ENCODE measurements around the gene ADIPOQ.
"Not testable (repeated sequence)": the region's sequence is repeated elsewhere in the genome, so short reads cannot be mapped to it uniquely, and the experiment has no call there.

Gene ADIPOQ

DNA sequence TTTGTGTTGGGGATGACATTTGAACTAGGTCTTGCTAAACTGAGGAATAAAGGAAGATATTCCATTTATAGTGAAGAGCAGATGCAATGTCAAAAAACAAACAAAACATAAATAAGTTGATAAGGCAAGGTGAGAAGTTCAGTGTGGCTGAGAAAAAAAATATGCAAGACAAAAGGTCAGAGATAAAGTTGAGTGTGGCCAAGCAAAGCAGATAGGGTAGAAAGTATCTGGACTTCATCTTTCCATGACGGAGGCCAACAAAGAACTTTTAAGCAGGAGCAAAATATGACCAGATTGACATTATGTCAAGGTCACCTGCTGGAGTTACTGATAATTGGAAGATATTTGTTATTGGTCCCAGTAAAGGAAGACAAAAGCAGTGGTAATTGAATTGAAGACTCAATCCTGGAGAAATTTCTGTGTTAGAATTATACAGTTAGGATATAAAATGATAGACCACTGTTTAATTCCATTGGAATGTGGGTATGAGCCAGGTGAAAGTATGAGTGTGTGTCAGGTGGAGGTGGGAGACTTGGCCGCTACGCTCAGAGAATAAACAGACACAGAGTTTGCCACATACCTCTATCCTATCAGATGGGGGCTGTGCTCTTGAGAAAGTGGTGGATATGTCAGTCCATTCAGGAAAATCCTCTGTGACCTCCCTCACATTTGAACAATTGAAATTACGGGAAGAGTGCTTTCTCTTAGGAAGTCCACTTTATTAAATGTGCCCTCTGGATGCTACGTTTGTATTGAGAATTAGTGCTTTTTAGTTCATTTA is 28.1 kb downstream of the ADIPOQ start:
- Histone ChIP-seq H3K27me3 (ENCODE audit: insufficient read depth, poor library complexity, severe bottlenecking) (no peaks in the 10 kb centered on the region), H3K27ac (replicated peaks) (no peak overlapping the region), H3K4me3 (replicated peaks; ENCODE audit: insufficient read depth, low read length) (no peak overlapping the region)
- TF ChIP-seq SPI1 (IDR thresholded peaks at IDR 0.05; ENCODE audit: borderline replicate concordance, low read depth): no peak
- TF ChIP-seq POLR2AphosphoS5 (IDR thresholded peaks at IDR 0.05; ENCODE audit: low read depth): no peak
- TF ChIP-seq GABPA (IDR thresholded peaks at IDR 0.05; ENCODE audit: low read depth): no peak
- TF ChIP-seq, protein P1, sequence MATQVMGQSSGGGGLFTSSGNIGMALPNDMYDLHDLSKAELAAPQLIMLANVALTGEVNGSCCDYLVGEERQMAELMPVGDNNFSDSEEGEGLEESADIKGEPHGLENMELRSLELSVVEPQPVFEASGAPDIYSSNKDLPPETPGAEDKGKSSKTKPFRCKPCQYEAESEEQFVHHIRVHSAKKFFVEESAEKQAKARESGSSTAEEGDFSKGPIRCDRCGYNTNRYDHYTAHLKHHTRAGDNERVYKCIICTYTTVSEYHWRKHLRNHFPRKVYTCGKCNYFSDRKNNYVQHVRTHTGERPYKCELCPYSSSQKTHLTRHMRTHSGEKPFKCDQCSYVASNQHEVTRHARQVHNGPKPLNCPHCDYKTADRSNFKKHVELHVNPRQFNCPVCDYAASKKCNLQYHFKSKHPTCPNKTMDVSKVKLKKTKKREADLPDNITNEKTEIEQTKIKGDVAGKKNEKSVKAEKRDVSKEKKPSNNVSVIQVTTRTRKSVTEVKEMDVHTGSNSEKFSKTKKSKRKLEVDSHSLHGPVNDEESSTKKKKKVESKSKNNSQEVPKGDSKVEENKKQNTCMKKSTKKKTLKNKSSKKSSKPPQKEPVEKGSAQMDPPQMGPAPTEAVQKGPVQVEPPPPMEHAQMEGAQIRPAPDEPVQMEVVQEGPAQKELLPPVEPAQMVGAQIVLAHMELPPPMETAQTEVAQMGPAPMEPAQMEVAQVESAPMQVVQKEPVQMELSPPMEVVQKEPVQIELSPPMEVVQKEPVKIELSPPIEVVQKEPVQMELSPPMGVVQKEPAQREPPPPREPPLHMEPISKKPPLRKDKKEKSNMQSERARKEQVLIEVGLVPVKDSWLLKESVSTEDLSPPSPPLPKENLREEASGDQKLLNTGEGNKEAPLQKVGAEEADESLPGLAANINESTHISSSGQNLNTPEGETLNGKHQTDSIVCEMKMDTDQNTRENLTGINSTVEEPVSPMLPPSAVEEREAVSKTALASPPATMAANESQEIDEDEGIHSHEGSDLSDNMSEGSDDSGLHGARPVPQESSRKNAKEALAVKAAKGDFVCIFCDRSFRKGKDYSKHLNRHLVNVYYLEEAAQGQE (IDR thresholded peaks at IDR 0.05; ENCODE audit: insufficient replicate concordance, low read depth): no peak
- TF ChIP-seq, protein P2, sequence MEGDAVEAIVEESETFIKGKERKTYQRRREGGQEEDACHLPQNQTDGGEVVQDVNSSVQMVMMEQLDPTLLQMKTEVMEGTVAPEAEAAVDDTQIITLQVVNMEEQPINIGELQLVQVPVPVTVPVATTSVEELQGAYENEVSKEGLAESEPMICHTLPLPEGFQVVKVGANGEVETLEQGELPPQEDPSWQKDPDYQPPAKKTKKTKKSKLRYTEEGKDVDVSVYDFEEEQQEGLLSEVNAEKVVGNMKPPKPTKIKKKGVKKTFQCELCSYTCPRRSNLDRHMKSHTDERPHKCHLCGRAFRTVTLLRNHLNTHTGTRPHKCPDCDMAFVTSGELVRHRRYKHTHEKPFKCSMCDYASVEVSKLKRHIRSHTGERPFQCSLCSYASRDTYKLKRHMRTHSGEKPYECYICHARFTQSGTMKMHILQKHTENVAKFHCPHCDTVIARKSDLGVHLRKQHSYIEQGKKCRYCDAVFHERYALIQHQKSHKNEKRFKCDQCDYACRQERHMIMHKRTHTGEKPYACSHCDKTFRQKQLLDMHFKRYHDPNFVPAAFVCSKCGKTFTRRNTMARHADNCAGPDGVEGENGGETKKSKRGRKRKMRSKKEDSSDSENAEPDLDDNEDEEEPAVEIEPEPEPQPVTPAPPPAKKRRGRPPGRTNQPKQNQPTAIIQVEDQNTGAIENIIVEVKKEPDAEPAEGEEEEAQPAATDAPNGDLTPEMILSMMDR (IDR thresholded peaks at IDR 0.05; ENCODE audit: insufficient read depth, low read length): no peak
- DNase-seq (ENCODE audit: low read depth in 1 of 2, low spot score in 1 of 2): no peak

DNA sequence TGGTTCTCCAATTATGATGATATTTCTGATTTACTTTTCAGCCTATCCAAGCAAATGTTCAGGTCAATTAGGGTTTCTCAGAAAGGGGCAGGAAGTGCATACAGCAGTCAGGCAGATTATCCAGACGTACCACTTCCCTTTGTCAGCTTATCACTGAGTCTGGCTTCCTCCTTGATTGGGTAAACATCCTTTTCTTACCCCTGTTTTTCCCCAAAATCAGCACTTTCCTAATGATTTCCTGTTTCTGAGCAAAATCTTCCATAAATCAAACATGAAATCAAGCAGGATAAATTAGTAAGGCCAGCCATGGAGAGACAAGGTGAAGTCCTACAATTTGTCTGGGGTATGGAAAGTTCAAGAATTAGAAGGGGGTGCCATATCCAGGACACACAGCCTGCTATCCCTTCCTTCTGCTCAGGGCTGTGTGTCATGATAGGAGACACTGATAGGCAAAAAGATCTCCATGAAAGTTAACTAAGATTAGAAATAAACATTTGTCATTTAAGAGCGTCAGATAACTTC is 29.0 kb downstream of the ADIPOQ start:
- peak in 1 of 2 experiments; percentile 11 for DNase-seq (ENCODE audit: low read depth in 1 of 2, low spot score in 1 of 2)
- no peak overlapping the region for H3K27ac ChIP-seq (replicated peaks)
- no peak overlapping the region for H3K4me3 ChIP-seq (replicated peaks; ENCODE audit: insufficient read depth, low read length)
- no peaks in the 10 kb centered on the region for H3K27me3 ChIP-seq (ENCODE audit: insufficient read depth, poor library complexity, severe bottlenecking)
- TF ChIP-seq GABPA (IDR thresholded peaks at IDR 0.05; ENCODE audit: low read depth) (peak; percentile 83), SPI1 (IDR thresholded peaks at IDR 0.05; ENCODE audit: borderline replicate concordance, low read depth) (peak; percentile 61; the same call in 1 of the 2 replicates), POLR2AphosphoS5 (IDR thresholded peaks at IDR 0.05; ENCODE audit: low read depth) (no peak)

DNA sequence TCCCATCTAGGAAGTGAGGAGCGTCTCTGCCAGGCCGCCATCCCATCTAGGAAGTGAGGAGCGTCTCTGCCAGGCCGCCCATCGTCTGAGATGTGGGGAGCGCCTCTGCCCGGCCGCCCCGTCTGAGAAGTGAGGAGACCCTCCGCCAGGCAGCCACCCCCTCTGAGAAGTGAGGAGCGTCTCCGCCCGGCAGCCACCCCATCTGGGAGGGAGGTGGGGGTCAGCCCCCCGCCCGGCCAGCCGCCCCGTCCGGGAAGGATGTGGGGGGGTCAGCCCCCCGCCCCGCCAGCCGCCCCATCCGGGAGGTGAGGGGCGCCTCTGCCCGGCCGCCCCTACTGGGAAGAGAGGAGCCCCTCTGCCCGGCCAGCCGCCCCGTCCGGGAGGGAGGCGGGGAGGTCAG is 31.3 kb downstream of the ADIPOQ start:
- DNase-seq (ENCODE audit: low read depth in 1 of 2, low spot score in 1 of 2); H3K27me3 ChIP-seq (ENCODE audit: insufficient read depth, poor library complexity, severe bottlenecking); H3K4me3 ChIP-seq (replicated peaks; ENCODE audit: insufficient read depth, low read length); H3K27ac ChIP-seq (replicated peaks): not testable (repeated sequence)

DNA sequence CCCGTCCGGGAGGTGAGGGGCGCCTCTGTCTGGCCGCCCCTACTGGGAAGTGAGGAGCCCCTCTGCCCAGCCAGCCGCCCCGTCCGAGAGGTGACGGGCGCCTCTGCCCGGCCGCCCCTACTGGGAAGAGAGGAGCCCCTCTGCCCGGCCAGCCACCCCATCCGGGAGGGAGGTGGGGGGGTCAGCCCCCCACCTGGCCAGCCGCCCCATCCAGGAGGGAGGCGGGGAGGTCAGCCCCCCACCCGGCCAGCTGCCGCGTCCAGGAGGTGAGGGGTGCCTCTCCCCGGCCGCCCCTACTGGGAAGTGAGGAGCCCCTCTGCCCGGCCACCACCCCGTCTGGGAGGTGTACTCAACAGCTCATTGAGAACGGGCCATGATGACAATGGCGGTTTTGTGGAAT is 31.7 kb downstream of the ADIPOQ start:
- H3K27ac ChIP-seq (replicated peaks): not testable (repeated sequence)

DNA sequence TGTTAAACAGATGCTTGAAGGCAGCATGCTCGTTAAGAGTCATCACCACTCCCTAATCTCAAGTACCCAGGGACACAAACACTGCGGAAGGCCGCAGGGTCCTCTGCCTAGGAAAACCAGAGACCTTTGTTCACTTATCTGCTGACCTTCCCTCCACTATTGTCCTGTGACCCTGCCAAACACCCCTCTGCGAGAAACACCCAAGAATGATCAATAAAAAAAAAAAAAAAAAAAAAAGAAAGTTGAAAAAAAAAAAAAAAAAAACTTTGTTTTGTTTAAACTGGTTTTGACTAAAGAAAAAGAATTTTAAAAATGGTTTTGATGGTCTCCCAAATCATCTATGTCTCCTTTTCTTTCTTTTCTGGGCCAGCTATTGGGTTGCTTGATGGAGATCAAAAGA is 32.3 kb downstream of the ADIPOQ start:
- not testable (repeated sequence) for H3K4me3 ChIP-seq (replicated peaks; ENCODE audit: insufficient read depth, low read length); H3K27ac ChIP-seq (replicated peaks); H3K27me3 ChIP-seq (ENCODE audit: insufficient read depth, poor library complexity, severe bottlenecking); DNase-seq (ENCODE audit: low read depth in 1 of 2, low spot score in 1 of 2)

More for the DNA sequence above, 31.7 kb downstream of the ADIPOQ start:
- H3K4me3 ChIP-seq (replicated peaks; ENCODE audit: insufficient read depth, low read length); H3K27me3 ChIP-seq (ENCODE audit: insufficient read depth, poor library complexity, severe bottlenecking); DNase-seq (ENCODE audit: low read depth in 1 of 2, low spot score in 1 of 2): not testable (repeated sequence)

DNA sequence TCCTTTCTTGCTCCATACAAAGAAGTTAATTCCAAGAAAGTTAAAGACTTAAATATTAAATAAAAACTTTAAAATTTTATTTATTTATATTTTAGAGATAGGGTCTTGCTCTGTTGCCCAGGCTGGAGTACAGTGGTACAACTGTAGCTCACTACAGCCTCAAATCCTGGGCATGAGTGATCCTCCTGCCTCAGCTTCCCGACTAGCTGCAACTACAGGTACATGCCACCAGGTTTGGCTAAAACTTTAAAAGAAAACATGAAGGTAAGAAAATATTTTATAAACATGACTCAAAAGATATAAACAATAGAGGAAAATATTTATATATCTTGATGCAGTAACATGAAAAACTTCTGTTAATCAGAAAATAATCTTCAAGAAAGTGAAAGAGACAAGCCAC is 33.2 kb downstream of the ADIPOQ start:
- H3K4me3 ChIP-seq (replicated peaks; ENCODE audit: insufficient read depth, low read length): no peak overlapping the region
- TF ChIP-seq, protein P2 (IDR thresholded peaks at IDR 0.05; ENCODE audit: insufficient read depth, low read length): no peak
- TF ChIP-seq GABPA (IDR thresholded peaks at IDR 0.05; ENCODE audit: low read depth) (no peak), POLR2AphosphoS5 (IDR thresholded peaks at IDR 0.05; ENCODE audit: low read depth) (no peak), SPI1 (IDR thresholded peaks at IDR 0.05; ENCODE audit: borderline replicate concordance, low read depth) (no peak)
- TF ChIP-seq, protein P1 (IDR thresholded peaks at IDR 0.05; ENCODE audit: insufficient replicate concordance, low read depth): no peak
- DNase-seq (ENCODE audit: low read depth in 1 of 2, low spot score in 1 of 2): no peak

More for the DNA sequence above, 33.2 kb downstream of the ADIPOQ start:
- no peak overlapping the region for H3K27ac ChIP-seq (replicated peaks)
- no peaks in the 10 kb centered on the region for H3K27me3 ChIP-seq (ENCODE audit: insufficient read depth, poor library complexity, severe bottlenecking)

Measured in HL-60 (cell line).